ENCODE data around the gene NR2E1. TPM values are rescaled to one million over a fixed set of nuclear protein-coding genes. Genes with fewer than 3 reads are reported as not detected.
A peak's percentile ranks its signal among the peaks of the same experiment; 100 is the strongest.

The NR2E1 gene
- total and polyA plus RNA-seq, 2 of the 13 experiments (the other 11 are each of a cell fraction or from before 2014, with no cell fraction given): not detected

DNA sequence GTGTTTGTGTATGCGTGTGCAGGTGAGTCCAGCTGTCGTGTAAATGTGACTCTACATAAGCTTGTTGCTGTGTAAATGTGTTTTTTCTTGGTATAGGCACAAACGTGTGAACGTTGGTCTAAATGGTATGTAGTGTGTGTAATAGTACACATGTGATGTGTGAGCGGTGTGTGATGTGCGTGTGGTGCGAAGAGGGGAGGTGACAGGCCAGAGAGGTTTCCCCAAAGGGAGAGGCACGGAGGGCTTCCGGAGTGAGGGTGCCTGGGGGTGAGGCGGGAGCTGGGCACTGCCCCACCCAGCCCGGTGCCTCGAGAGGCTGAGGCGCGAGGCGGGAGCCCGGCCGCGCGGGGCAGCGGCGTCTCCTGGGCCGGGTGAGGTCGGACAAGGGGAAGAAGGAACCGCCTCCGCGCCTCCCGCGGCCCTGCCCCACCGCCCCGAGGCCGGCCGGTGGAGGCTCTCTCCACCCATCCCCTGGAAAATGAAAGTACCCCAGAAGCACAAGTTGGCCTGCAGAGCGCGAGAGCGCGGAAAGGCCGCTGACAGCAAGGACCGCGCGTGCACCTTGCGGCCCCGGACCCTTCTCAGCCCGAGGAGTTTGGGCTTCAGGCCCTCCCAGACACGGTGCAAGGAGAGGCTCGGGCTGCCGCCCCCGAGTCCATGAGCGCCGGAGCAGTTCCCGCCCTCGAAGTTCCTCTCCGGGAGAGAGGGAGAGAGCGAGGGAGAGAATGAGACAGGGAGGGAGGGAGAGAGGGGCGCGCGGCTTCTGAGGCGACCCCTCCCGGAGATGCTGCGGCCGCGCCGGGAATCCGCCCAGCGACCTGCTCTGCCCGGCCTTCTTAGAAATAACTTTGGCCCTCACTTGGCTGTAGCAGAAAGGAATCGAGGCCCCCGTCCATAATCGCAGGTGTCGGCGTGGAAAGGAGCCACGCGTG lies 48.1 kb upstream of the NR2E1 start (continued):
- TF ChIP-seq IKZF4 (CRISPR knock-in tag; IDR thresholded peaks at IDR 0.05; ENCODE audit: borderline replicate concordance, low read depth, not compliant biosample characterization) (no peak), PAXIP1 (CRISPR knock-in tag; conservative IDR thresholded peaks at IDR 0.05) (no peak), ZNF407 (CRISPR knock-in tag; IDR thresholded peaks at IDR 0.05; ENCODE audit: not compliant biosample characterization) (peak; percentile 14), NAIF1 (CRISPR knock-in tag; IDR thresholded peaks at IDR 0.05; ENCODE audit: borderline replicate concordance) (no peak), ZNF333 (CRISPR knock-in tag; IDR thresholded peaks at IDR 0.05; ENCODE audit: borderline replicate concordance) (no peak), ZNF761 (CRISPR knock-in tag; conservative IDR thresholded peaks at IDR 0.05) (0 out of 2 replicates have a peak, but pooled peaks have one; percentile 40), JARID2 (CRISPR knock-in tag; IDR thresholded peaks at IDR 0.05; ENCODE audit: insufficient replicate concordance) (no peak), GTF3A (CRISPR knock-in tag; conservative IDR thresholded peaks at IDR 0.05) (no peak), ZNF850 (CRISPR knock-in tag; conservative IDR thresholded peaks at IDR 0.05) (no peak), ZNF547 (CRISPR knock-in tag; IDR thresholded peaks at IDR 0.05) (peak; percentile 65; the same call in 1 of the 2 replicates), ZSCAN20 (CRISPR knock-in tag; IDR thresholded peaks at IDR 0.05; ENCODE audit: borderline replicate concordance) (no peak), ZNF841 (CRISPR knock-in tag; IDR thresholded peaks at IDR 0.05; ENCODE audit: borderline replicate concordance) (no peak), BRD4 (CRISPR knock-in tag; IDR thresholded peaks at IDR 0.05) (no peak), ZNF883 (CRISPR knock-in tag; IDR thresholded peaks at IDR 0.05; ENCODE audit: not compliant biosample characterization) (peak; percentile 54), ZNF235 (CRISPR knock-in tag; IDR thresholded peaks at IDR 0.05; ENCODE audit: borderline replicate concordance) (no peak), YEATS4 (CRISPR knock-in tag; IDR thresholded peaks at IDR 0.05; ENCODE audit: borderline replicate concordance) (no peak), MIER2 (CRISPR knock-in tag; IDR thresholded peaks at IDR 0.05) (no peak)
